NCI-H187 treated with DMSO at 0.1 percent for 48 hours (cell line): ENCODE results near the gene PEX5L.
"Not testable (repeated sequence)": the region's sequence is repeated elsewhere in the genome, so short reads cannot be mapped to it uniquely, and the experiment has no call there.

Experiments
- DNase-seq: peaks from one replicate; lab custom pipeline; 2025; lab: John Stamatoyannopoulos, UW

Gene PEX5L

DNA sequence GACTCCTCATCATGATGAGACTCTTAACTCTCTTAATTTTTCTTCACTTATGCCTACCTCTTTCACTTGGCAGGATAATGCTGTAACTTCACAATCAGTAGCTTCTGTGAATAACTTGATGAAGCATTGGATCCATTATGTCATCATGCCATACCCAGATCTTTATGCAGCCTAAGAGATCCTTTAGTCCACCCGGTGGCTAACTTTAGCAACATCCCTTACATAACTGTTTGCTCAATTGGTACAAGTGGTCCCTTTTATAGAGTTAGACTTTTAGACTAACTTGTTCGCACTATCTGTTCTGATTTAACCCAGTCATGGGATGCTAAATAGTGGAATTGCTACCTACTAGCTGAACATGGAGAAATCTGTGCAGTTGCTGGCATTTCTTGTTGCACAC is 199.4 kb downstream of the PEX5L start:
- no peak for DNase-seq

DNA sequence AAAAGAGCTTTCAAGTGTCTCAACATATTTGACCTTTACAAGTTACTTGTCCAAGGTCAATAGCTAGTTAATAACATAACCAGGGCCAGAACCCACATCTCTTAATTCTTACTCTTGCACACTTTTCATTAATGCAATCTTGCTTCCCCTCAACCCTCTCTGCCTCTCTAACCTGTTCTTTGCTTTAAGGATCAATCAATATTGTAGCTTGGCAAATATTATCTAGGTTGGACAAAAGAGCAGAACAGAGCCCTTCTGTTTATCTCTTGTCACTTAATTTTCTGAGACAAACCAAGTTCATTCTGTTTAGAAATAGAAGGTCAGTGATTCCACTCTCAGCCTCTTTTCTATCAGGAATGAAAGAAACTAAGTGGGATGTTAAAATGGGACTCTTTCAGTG is 203.4 kb downstream of the PEX5L start:
- DNase-seq = no peak

DNA sequence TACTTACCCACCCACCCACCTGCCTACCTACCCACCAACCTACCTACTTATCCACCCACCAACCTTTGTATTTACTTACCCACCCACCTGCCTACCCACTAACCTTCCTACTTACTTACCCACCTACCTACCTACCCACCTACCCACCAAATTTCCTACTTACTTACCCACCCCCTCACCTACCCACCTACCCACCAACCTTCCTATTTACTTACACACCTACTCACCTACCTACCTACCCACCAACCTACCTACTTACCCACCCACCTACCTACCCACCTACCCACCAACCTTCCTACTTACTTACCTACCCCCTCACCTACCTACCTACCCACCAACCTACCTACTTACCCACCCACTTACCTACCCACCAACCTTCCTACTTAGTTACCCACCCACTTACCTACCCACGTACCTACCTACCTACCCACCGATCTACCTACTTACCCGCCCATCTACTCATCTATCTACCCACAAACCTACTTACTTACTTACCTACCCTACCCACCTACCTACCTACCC is 204.3 kb downstream of the PEX5L start:
- DNase-seq = no peak

DNA sequence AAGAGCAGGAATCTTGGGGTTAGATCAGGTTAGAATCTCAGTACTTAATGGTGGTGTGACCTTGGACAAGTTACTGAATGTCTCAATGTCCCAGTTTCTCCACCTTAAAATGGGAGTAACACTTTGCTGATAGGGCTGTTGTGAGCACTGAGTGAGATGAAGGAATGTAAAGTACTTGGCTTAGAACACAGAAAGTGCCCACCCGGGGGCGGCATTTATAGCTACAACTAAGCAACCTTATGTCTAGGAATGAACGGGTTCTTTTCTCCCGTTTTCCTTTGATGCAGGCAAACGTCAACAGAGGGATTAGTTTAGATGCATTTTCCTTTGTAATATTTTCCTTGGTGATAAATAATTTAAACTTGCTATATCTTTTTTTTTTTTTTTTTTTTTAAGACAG is 207.3 kb downstream of the PEX5L start:
- no peak for DNase-seq

DNA sequence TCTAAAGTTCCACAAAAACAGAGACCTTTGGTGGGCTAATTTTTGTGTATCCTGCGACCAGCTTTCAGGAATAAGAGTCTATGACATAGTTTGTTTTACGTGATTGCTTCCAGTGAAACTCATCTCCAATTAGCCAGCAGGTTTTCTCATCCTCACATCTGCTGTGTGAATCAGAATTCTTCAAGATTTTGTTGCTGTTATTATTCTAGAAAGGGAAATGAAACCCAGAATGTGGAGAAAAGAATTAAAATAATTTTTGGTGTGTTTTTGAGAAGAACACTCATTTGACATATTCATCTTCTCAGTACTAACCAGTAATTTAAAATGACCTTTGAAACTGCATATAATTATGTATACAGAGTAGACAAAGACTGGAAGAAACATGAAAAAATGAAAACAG is 208.0 kb downstream of the PEX5L start:
- no peak for DNase-seq

DNA sequence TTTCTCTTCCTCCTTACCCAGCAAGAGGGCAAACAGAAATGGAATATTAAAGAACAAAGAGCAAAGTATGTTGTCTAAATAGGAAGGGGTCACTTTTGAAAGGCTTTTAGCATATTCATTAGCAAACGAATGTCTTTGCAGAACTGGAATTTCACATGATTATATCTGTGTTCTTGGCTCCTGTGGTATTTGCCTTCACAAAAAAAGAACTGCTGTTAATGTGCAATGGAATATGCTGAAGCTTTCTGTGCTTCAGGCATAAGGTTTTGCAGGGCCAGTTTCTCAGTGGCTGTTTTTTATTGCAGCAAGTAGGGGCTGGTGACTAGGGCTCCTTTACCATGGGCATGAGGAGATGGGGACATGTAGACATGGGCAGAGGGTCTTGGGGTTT is 210.5 kb downstream of the PEX5L start:
- no peak for DNase-seq

DNA sequence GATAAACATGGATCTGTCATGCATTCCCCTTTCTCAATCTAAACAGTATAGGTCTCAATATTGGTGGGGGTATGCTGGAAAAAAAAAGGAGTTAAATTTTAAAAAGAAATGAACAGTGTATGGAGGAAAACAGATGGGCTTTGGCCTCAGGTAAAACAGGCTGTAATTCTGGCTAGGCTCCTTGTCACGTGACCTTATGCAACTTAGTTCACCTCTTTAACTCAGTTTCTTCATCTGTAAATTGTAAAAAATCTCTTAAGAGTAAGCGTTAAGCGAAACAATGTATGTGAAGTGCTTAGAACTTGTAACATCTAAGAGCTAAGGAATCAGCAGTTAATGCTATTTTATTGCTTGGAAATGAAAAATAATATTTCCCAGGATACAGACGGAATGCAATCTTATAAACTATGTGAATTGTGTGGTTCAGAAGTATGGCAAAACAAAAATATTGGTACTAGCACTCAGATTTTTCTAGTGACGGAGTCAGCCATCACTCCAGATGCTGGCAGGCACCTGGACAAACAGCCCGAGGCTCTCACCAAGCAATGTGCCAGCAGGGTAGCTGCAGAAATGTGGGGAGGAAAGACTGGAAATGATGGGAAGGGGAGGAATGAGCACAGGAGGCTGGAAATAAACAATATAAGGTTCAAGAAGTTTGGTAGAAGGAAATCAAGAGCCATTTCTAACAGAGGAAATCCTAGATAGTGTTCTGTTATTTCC is 211.1 kb downstream of the PEX5L start:
- DNase-seq = no peak

DNA sequence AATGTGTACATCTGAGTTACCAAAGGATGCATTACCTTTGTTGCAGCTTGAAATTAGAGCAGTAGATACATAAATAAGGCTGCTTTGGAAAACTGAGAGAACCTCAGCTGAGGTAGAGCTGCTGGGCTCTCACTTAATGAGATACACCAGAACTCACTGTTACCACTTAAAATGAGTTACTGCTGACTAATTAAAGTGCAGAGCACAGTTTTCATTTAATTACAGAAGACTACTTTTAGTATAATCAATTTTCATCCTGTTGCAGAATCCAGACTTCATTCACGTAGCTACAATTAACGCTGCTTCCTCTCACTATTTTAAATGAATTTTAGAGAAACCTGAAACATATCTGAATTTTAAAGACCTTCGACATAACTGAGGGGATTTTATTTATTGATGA is 214.4 kb downstream of the PEX5L start:
- DNase-seq = no peak

DNA sequence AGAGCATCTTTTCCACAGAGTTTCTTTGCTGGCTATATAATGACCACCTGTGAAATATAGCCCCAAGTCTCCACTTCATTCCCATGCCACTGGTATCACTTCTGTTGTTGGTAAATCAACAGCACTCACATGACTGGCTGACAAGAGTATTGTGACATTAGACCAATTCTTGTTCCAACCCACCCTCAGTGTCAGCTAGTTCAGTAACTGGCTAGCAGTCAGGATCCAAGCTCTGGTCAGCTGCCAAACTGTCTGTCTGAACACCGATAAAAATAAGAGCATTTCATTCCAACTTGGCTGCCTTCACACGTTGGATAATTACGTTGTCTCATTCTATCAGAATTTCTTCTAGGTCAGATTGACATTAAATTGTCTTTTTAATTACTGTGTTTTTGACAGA is 217.4 kb downstream of the PEX5L start:
- no peak for DNase-seq

DNA sequence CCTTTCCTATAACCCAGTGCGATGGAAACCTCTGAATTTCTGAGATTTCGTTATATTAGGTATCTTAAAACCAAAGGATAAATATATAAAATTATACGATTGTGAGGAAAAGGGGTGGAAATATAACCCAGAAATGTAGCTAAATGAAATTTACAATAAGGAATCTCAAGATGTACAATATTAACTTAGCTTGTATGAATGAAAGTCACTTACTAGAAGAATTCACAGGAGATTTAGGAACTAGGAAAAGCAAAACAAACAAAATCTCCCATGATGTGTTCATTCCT is 224.7 kb downstream of the PEX5L start:
- DNase-seq = no peak

DNA sequence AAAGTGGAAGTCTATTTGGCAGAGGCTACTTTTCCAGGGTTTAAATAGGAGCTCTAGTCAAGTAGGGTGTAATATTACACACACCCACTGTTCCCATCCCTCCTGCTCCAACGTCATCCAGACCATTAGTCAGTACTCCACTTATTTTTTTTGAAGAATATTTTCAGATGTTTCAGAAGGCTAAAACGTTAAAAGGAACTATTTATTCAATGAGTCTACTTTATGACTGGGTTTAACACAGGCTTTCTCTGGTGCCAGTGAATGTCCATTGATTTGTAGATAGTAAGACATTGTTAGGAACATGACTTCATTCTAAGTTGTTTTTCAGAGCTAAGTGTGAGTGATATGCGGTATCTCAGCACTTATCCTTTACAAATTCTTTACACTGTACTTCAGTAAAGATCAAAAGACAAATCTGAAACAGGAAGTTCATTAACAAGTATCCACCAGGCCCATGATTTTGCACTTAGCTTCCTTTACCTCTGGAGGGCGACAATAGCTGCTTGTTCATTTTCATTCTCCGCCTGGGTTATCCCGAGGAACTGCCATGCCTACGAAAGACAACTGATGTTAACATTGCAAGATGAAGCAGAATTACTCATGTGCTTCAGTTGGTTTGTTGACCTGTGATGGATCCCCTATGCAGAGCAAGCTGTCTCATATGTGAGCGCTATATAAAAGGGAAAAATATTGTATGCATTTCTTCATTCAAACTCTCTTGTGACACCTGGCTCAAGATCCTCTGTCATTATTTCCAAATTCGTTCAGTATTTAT is 225.2 kb downstream of the PEX5L start:
- DNase-seq = no peak

DNA sequence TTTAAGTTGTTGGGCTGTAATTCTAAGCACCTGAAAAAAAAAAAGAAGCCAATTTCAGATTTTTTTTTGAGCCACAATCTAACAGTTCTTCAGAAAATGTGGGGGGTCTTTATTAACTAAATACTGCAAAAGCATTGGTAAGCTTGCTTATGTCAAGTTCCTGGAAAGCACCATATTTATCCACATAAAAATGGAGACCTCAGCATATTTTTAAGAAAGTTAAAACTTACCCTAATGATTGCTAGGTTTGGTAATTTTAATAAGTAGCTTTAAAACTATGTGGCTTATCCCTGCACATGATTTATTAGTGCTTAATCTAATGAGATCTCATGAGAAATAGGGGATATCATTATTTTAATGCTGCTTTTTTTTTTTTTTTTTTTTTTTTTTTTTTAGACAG is 227.1 kb downstream of the PEX5L start:
- DNase-seq = no peak

DNA sequence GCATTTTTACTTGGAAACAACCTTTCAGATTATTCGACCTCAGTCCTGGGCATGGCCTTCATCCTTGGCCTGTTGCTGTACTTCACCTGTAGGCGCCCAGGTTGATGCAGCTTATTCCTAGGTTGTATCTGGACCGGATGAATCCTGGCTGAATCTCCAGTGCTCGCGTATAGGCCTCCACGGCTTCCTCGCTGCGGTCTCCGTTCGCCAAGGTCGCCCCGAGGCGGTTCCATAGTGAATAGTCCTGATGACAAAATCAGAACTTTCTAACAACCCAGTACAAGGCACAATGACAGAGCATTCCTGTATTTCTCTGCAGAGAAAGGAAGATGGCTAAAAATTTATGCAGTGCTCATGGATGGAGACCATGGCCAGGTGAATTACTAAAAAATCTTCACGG is 229.1 kb downstream of the PEX5L start:
- no peak for DNase-seq

DNA sequence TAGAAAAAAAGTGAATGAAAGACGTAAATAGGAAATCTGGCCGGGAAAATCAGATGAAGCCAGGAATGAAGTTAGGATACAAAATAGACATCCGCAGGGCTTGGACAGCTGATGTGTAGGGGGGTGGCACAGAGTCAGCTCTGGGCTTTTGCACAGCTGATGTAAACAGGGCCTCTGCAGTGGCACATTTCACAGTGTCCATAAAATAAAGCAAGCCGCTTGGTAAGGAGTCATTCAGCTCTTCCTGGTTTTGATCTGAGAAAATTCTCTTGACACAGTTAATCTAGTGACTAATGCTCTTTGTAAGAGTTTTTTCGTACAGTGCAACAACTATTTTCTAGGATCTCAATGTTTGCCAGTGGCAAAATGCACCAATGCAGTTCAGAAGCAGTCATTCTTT is 230.6 kb downstream of the PEX5L start:
- no peak for DNase-seq

DNA sequence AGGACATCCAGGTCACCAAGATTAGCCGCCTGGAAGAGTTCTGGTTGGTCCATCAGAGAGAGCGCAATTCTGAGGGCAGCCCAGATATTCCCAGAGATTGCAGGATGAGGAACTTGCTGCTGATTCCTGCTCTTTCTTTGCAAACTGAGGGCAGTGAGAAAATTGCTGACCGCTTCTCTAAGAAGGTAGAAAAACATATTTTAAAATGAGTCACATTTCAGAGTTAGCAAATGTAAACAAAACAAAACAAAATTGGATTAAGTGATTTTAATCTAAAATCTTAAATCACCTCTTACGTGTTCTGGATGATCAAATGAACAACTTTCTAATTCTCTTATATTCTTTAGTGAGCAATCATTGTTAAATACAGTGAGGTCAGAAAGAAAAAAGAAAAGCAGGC is 234.9 kb downstream of the PEX5L start:
- DNase-seq = no peak

DNA sequence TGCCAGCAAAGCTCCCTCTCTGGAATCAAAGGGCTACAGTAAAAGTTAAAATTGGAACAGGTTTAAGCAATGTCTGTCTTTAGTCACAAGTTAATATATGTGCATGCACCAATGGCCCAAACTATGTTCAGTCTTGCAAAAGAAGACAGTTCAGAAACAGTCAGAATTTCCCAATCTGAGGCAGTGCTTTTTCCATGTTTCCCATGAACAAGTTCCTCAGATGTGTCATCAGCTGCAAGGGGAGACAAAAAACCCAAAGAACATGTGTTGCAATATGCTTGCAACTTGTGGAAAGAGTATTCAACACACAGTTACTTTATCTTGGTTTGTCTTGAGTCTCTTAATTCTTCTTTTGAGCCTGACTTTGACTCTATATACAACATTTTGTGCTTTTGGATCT is 235.5 kb downstream of the PEX5L start:
- no peak for DNase-seq

DNA sequence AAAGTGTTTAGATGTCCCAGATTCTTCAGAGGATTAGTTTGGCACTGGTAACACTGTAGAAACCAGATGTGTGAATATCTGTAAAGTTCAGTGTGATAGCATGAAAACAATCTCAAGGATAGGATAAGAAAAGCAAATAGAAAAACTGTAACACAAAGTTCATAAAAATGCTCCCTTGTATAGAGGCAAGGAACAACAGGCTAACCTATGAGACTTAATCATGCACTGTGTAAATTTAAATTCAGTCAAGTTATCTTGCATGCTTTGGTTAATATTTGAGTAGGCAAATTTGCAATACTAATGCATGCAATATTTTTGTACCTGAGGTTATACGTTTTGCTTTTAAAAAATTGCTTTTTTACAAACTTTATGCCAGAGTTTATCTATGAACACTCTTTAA is 239.5 kb downstream of the PEX5L start:
- no peak for DNase-seq

DNA sequence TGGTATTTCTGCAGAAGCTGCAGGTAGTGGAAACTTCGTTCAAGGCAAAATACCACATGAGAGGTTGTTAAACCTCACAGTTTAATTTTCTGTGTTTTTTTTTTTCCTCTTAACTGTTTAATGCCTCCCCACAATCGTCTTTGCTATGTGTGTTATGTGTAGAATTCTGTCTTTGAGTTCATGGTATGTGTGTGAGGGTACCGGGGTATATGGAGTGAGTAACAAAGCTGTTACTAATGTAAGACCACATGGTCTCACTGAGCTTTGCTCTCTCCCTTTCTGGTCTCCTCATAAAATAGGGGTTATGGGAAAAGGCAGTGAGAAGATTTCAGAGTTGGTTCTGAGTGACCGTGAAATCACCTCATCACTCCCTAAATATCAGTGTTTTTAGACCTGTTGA is 240.3 kb downstream of the PEX5L start:
- DNase-seq = no peak

DNA sequence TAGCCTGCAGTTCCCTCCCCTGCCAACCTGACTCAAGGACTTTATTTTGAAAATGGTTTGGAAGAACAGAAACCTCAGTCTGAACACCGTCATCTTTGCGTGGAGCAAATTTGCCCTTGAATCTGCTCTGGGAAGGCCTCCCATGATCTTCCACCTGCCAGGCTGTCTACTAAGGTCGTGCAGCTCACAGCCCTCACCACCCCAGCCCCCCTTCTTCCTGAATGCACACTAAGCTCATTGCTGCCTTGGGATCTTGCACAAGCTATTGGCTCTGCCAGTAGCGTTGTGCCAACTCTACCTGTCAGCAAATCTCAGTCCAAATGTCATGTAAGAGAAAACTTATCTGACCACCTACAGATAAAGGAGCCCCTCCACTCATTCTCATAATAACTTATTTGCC is 242.4 kb downstream of the PEX5L start:
- no peak for DNase-seq

DNA sequence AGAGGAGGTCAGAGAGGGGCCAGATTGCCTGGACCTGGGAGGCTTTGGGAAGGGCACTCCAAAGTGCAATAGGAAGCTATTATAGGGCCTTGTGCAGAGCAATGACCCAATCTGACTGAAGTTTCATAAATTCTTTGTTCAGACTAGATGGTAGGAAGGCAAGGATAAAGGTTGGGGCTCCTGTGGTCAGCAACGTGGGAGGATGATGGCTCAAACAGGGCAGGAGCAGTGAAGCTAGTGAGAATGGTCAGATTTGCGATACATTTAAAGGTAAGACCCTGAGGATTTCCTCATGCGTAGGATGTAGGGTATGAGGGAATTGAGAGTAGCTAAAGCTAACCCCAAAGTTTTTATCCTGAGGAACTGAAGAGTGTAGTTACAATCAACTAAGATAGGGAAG is 244.9 kb downstream of the PEX5L start:
- no peak for DNase-seq

DNA sequence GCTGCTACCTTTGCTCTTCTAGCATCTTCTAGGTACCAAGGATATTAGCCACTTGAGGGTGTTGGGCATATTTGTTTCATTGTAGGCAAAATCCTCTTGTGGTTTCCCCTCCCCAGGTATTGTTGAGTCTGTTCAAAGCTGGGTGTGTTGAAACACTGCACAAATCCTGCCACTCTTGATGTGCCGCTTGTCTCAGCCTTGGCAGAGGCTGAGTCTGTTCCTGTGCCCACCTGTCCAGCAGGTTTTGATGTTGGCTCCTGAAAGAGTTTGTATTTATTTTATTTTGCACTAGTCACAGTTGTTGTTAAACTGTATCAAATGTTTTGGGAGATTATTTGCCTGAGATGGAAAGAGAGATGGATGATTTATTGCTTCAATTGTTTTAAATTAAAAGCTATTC is 247.7 kb downstream of the PEX5L start:
- DNase-seq = no peak

DNA sequence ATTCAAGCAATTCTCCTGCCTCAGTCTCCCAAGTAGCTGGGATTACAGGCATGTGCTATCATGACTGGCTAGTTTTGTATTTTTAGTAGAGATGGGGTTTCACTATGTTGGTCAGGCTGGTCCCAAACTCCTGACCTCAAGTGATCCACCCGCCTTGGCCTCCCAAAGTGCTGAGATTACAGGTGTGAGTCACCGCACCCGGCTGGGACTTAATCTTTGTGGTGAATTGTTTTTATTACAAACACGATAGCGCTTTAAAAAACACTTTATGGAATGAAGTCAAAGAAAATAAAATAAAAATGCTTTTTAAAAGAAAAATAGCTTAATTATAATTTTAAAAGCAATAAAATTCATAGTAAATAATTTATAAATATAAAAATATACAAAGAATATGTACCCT is 253.9 kb downstream of the PEX5L start:
- not testable (repeated sequence) for DNase-seq

DNA sequence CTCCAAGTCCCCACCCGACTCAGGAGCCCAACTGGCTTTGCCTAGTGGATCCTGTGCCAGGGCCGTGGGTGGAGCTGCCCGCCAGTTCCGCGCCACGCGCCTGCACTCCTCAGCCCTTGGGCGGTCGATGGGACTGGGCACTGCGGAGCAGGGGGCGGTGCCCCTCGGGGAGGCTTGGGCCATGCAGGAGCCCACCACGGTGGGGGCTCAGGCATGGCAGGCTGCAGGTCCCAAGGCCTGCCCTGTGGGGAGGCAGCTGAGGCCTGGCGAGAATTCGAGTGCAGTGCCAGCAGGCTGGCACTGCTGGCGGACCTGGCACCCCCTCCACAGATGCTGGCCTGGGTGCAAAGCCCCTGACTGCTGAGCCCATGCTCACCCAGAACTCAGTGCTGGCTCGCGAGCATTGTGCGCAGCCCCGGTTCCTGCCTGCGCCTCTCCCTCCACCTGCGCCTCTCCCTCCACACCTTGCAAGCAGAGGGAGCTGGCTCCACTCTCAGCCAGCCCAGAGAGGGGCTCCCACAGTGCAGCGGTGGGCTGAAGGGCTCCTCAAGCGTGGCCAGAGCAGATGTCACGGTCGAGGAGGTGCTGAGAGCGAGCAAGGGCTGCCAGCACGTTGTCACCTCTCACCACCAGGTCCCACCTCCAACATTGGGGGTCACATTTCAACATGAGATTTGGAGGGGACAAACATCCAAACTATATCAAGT is 261.2 kb downstream of the PEX5L start:
- no peak for DNase-seq
